A549 (cell line): ENCODE results near the gene TAF12.

ENCODE experiments used
- CTCF ChIP-seq: fragments of >200 bp; sonication (Bioruptor Twin); formaldehyde crosslinking; IDR thresholded peaks from 3 replicates; pipeline ENCODE4 v1.5.1; 2016
- ESRRA ChIP-seq: fragments of 150-350 bp; IDR thresholded peaks from 2 replicates; pipeline ENCODE4 v1.6.1; 2014; ENCODE audit warnings: mild to moderate bottlenecking, low read length, borderline replicate concordance
- POLR2A ChIP-seq: IDR thresholded peaks from 2 replicates; pipeline ENCODE4 v1.6.1; 2012; ENCODE audit warnings: mild to moderate bottlenecking, low read length
- REST ChIP-seq: fragments of 200-600 bp; sonication (generic); IDR thresholded peaks from 2 replicates; pipeline ENCODE4 v1.6.1; 2016; ENCODE audit warnings: antibody characterized with exemption, mild to moderate bottlenecking, moderate library complexity

GRCh38 chr1:28582248-28582615 is 60.6 kb downstream of the TAF12 start:
- TF ChIP-seq POLR2A (no peak), REST (no peak), CTCF (no peak), ESRRA (no peak)
